HEK293 (cell line): Measurements from ENCODE around the gene NFIC.

Source experiments
- ELK4 ChIP-seq: IDR thresholded peaks from 2 replicates; pipeline ENCODE4 v1.6.1; 2011; ENCODE audit warnings: mild to moderate bottlenecking, low read depth, low read length, borderline replicate concordance
- INSM2 ChIP-seq: fragments of 450-650 bp; formaldehyde crosslinking; IDR thresholded peaks from 2 replicates; pipeline ENCODE4 v1.5.1; 2016; ENCODE audit warnings: missing biosample characterization, missing genetic modification characterization
- KLF16 ChIP-seq: fragments of 450-650 bp; formaldehyde crosslinking; IDR thresholded peaks from 2 replicates; pipeline ENCODE4 v1.5.1; 2017; ENCODE audit warnings: missing biosample characterization, missing genetic modification characterization
- KLF17 ChIP-seq: fragments of 450-650 bp; formaldehyde crosslinking; IDR thresholded peaks from 2 replicates; pipeline ENCODE4 v1.5.1; 2016; ENCODE audit warnings: missing biosample characterization, missing genetic modification characterization
- PRDM2 ChIP-seq: fragments of 450-650 bp; formaldehyde crosslinking; IDR thresholded peaks from 2 replicates; pipeline ENCODE4 v1.5.1; 2016; ENCODE audit warnings: missing biosample characterization, missing genetic modification characterization, borderline replicate concordance
- ZBTB10 ChIP-seq: fragments of 450-650 bp; formaldehyde crosslinking; IDR thresholded peaks from 2 replicates; pipeline ENCODE4 v1.5.1; 2016; ENCODE audit warnings: missing biosample characterization, missing genetic modification characterization
- ZBTB48 ChIP-seq: fragments of 450-650 bp; formaldehyde crosslinking; IDR thresholded peaks from 2 replicates; pipeline ENCODE4 v1.5.1; 2016; ENCODE audit warnings: missing biosample characterization, missing genetic modification characterization
- ZNF140 ChIP-seq: fragments of 450-650 bp; formaldehyde crosslinking; IDR thresholded peaks from 2 replicates; pipeline ENCODE4 v1.5.1; 2016; ENCODE audit warnings: missing biosample characterization, missing genetic modification characterization
- ZNF148 ChIP-seq: fragments of 450-650 bp; formaldehyde crosslinking; IDR thresholded peaks from 2 replicates; pipeline ENCODE4 v1.5.0; 2017; ENCODE audit warnings: missing biosample characterization, missing genetic modification characterization, borderline replicate concordance
- ZNF155 ChIP-seq: fragments of 450-650 bp; formaldehyde crosslinking; IDR thresholded peaks from 2 replicates; pipeline ENCODE4 v1.5.1; 2016; ENCODE audit warnings: missing biosample characterization, missing genetic modification characterization
- ZNF513 ChIP-seq: fragments of 450-650 bp; IDR thresholded peaks from 2 replicates; pipeline ENCODE4 v1.5.1; 2018; ENCODE audit warnings: missing biosample characterization, missing genetic modification characterization
- ZNF548 ChIP-seq: fragments of 450-650 bp; formaldehyde crosslinking; IDR thresholded peaks from 2 replicates; pipeline ENCODE4 v1.5.1; 2016; ENCODE audit warnings: missing biosample characterization, missing genetic modification characterization
- ZNF585B ChIP-seq: fragments of 450-650 bp; formaldehyde crosslinking; IDR thresholded peaks from 2 replicates; pipeline ENCODE4 v1.5.1; 2016; ENCODE audit warnings: missing biosample characterization, missing genetic modification characterization
- ZNF692 ChIP-seq: fragments of 450-650 bp; formaldehyde crosslinking; IDR thresholded peaks from 2 replicates; pipeline ENCODE4 v1.5.1; 2016; ENCODE audit warnings: missing biosample characterization, missing genetic modification characterization
- ZNF768 ChIP-seq: fragments of 450-650 bp; formaldehyde crosslinking; IDR thresholded peaks from 2 replicates; pipeline ENCODE4 v1.5.1; 2018; ENCODE audit warnings: missing biosample characterization, mild to moderate bottlenecking, missing genetic modification characterization
- ZNF843 ChIP-seq: fragments of 450-650 bp; formaldehyde crosslinking; IDR thresholded peaks from 2 replicates; pipeline ENCODE4 v1.5.1; 2016; ENCODE audit warnings: missing biosample characterization, missing genetic modification characterization
- ZSCAN18 ChIP-seq: fragments of 450-650 bp; formaldehyde crosslinking; IDR thresholded peaks from 2 replicates; pipeline ENCODE4 v1.5.1; 2016; ENCODE audit warnings: missing biosample characterization, missing genetic modification characterization
- ZSCAN30 ChIP-seq: fragments of 450-650 bp; IDR thresholded peaks from 2 replicates; pipeline ENCODE4 v1.5.1; 2018; ENCODE audit warnings: missing biosample characterization, mild to moderate bottlenecking, missing genetic modification characterization, moderate library complexity

NFIC gene

GRCh38 chr19:3365093-3365835 is 1.1 kb upstream of the NFIC start (continued):
- TF ChIP-seq ZNF148 (no peak), ZNF585B (tag by site-specific recombination) (no peak), ZNF548 (tag by site-specific recombination) (no peak), PRDM2 (no peak), ELK4 (no peak), ZNF155 (tag by site-specific recombination) (no peak), KLF16 (tag by site-specific recombination) (no peak), KLF17 (tag by site-specific recombination) (peak; percentile 85; the same call in 1 of the 2 replicates), ZSCAN18 (tag by site-specific recombination) (no peak), INSM2 (tag by site-specific recombination) (no peak), ZSCAN30 (tag by site-specific recombination) (0 out of 2 replicates have a peak, but pooled peaks have one; percentile 28), ZNF843 (tag by site-specific recombination) (no peak), ZNF768 (tag by site-specific recombination) (no peak), ZBTB48 (tag by site-specific recombination) (peak; percentile 20; the same call in 1 of the 2 replicates), ZNF140 (tag by site-specific recombination) (no peak), ZBTB10 (no peak), ZNF513 (tag by site-specific recombination) (no peak), ZNF692 (peak; percentile 10; the same call in 1 of the 2 replicates)
